Stimulated activated CD4-positive, alpha-beta T cell treated with anti-CD3 and anti-CD28 coated beads, Interleukin-4, amount 100 ng/mL, for 4 hours (primary cell): ENCODE data around the gene USP2.

Experiments used
- DNase-seq, 2 experiments: peaks; one replicate each; pipeline ENCODE4 v3.0.0-alpha.2; 2020

Gene USP2

DNA sequence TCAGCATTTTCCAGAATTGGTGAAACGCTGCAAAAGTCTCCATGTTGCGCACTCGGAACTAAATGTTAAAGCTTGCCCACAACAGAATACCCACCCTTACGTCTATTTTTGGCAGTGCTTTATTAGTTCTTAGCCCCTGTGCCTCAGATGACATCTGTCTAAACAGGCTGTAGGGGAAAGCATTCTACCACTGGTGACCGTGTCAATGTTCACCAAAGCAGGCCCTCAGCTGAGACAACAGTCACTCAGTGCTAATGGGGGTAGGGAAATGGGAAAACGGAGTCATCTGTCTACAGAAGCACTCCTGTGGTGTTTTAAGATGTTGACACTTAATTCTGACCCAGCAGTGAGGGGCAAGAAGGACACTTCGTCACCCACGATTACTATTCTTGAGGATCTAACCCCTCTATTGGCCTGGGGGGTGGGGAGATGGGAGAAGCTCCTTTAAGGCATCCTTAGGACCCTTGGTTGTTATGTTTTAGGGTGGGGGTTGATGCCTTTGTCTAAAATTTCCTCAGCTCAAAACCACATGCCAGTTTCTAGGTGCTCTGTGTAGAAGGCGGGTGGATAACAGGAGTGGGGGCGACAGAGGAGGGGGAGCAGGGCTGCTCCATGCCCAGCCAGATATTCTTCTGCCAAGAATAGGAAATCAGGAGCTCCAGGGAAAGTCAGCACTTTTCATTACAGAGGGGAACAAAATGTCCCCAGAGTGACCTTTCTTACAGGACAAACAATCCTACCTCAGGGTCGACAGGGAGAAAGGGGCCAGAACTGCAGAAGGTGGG is 19.4 kb downstream of the USP2 start:
- DNase-seq: no peak

DNA sequence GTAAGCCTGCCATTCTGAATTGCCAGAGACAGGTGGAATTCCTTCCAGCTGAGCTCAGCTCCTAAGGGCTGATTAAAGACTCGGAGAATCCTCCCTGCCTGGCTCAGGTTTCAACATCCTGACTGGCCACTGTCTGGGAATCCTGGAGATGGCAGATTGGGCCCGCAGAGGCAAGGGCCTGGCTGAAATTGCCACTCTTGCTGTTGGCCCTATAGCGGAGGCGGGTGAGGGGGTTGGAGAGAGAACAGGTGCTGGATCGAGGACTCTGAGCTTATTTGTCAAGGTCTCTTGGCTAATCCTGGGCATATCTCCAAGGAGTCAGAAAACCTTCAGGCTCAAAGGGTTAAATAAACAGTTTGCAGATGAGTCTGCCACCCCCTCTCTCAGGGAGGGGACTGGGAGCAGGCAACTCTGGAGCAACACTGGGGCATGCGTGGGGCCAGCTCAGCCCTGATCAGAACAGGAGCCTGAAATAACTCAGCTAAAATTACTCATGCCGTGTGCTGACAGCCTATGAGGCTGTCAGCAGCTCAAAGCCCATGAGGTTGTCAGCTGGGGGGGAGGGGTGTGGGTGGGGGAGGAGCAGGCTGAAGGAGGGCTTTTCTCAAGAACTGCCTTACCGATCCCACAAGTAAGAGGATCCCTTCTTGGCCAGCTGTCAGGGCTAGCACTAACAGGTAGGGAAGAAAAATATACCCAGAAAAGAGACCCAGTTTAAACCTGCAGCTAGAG is 20.3 kb downstream of the USP2 start:
- peak; percentile 19 to 28 for DNase-seq

DNA sequence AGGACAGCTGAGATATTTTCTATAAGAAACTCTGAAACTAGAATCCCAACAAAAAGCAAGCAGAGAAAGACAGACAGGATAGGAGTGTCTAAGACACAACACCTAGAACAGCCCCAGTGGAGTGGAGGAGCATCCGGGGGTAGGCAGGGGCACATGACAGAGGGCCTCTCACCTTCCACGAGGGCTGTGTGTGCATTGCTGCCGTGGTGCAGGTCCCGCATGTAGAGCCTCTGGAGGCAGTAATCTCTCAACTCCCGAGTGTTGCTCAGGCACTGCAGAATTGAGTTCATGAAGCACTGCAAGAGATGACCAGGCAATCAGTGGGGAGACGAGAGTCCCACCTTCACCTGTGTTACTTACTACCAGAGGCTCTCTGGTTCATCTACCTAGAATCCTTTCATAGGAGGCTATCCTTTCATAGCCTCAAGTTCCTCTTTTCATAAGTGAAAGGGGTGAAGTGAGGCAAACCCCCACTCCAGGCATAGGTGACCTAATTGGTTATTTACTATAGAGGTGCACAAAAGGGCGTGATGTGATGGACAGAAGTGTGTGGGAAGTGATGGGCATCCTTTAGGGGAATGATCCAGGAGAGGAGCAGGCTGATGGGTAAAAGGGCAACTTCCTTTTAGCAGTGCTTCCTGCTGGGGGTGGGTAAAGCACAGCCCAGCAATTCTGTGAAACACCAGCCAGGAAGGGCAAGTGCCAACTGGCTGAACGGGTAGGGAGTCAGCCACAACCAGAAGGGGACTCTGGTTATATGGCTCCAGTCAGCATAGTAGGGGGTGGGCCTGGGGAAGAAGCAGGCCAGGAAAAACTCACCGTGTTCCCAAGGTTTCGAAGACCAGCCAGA is 21.9 kb downstream of the USP2 start:
- DNase-seq: no peak

DNA sequence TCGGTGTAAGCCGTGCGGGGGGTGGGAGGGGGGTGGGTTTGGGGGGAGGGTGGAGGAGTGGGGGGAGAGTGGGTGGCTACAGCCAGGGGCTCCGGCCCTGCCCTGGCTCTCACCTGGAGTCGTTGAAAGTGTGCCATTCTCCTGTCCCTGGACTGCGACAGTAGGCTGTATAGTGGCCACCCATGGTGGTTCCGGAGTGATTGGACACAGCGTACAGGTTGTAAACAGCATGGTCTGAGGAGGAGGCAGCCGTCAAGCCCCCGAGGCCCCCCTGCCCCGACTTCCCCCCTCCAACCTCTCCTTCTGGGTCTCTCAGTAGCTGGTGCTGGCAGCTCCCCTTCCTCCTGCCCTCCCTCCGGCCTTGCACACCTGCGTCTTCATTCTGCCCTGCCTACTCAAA is 24.4 kb downstream of the USP2 start:
- no peak for DNase-seq

DNA sequence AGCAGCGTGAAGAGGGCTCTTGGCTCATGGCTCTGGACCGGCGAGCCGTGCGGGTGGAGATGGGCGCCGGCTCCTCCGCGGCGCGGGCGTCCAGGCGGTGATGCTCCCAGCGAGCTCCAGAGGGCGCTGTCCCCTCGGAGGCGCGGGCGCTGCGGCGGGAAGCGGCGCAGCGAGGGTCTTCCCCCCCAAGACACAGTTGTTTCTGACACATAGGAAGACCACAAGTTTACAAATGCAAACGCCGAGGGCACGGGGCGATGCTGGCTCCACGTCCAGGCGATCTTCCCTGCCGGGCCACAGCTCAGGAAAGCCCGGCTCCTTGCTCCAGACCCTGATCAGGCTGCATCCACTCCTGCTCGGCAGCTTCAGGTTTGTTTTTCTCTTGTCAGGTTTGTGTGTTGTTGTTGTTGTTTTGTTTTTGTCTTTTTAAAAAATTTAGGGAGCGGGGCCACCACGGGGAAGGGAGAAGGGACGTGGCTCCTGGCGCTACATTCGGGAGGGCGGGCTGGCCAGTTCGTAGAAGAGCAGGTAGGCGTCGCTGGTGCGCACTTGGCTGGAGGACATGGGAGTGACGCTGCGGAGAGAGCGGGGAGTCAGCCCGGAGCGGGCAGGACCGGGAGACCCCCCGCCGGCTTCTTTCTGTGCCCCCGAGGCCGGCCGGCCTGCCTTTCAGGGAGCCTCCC is 25.0 kb downstream of the USP2 start:
- peak; percentile 54 to 69 for DNase-seq

DNA sequence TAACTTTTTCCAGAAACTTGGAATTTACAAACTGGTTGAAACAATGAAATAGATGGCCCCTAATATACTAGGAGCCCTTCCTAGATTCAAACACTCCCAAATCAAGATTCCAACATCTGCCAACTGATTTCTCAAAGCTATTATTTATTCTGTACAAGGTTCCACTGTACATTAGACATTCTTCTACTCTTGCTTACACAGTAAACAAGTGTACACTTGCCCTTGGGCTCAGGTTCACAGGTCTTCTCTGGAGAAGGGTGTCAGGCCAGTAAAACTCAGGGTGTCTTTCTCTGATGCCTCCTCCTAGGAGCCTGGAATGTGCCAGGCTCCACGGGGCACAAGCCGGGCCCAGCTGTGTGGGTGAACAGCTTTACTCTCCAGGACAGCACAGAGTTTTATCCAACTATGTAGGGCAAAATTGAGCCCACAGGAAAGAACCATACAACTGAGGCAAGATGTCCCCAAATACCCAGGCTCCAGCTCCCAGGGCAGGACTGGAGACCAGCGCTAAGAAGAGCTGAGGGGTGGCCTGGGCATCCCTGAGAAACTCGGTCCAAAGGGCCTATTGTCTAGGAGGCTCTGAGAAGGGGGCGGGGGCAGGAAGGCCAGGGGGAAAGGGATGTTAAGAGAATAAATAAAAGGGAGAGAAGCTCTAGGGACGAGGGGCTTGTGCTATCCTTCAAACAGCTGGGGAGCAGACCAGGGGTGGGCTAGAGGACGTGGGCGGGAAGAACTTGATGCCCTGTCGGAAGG is 26.2 kb downstream of the USP2 start:
- DNase-seq: no peak

DNA sequence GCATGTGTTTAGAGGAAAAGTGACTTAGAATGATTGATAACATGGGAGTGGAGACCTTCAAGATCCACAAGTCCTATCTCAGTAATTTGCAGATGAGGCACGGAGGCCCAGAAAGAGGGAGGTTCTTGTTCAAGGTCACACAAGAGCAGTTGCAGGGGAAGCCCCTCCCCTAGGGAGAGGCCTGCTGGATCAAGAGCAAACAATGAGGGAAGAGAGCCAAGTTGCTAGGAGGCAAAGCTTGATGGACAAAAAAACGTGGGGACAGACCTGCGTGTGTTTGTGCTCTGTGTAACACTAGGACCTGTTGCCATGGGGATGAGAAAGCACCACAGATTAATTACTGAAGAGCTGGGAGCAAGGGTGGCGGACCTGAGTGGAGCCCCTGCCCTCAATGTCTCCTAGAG is 28.6 kb downstream of the USP2 start:
- no peak for DNase-seq

DNA sequence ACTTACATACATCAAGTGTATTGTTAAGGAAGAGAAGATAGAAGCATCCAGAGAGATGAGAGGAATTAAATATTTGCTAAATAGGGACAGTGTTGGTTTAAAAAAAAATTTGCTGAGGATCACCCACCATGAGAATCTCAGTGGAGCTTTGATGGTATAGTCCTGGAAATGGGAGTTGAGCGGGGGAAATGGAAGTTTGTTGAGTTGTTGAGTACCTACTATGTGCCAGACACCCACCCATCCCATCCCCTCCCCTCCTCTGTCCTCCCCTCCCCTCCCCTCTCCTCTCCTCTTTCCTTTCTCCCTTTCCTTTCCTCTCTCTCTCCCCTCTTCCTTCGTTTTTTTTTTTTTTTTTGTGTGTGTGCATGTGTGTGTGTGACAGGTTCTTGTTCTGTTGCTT is 30.3 kb downstream of the USP2 start:
- no peak for DNase-seq

DNA sequence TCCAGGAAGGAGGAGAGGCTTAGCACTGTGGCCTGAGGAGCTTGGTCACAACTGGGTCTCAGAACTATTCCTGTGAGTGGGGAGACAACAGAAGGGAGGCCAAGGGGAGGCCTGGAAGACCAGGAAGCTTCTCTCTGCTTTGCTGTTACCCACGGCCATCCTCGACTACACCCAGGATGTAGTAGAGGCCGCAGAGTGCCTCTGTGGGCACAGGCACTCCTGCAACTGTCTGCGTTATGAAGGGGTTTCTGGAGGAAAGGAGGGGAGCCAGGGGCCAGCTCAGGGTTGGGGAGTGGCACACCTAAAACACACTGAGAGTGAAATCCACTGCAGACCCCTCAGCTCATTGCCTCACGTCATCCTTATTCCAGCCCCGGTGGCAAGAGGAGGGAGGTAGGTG is 31.2 kb downstream of the USP2 start:
- no peak for DNase-seq

DNA sequence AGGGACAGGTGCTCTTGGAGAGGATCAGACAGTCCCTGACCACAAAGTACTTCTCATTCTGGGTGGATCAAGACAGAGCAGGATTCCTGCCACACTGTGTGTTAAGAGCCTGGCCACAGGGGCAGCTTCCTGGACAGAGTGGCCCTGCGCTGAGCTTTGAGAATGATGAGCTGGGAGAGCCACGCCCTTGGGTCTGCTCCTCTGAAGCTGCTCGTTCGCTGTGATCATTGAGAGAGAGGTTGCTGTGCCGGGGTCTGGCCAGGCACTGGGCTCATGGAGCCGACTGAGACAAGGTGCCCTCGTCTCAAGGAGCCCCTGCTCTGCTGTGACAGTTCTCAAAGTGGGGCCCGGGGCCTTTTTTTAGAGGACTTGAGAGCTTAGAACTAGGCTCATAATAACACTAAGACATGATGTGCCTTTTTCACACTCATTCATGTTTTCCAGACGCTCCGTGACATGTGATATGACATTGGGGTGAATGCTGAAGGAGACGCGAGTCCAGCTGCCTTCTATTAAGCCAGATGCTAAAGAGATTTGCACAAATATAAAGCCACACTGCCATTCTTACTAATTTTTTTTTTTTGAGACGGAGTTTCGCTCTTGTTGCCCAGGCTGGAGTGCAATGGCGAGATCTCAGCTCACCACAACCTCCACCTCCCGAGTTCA is 33.4 kb downstream of the USP2 start:
- no peak for DNase-seq

DNA sequence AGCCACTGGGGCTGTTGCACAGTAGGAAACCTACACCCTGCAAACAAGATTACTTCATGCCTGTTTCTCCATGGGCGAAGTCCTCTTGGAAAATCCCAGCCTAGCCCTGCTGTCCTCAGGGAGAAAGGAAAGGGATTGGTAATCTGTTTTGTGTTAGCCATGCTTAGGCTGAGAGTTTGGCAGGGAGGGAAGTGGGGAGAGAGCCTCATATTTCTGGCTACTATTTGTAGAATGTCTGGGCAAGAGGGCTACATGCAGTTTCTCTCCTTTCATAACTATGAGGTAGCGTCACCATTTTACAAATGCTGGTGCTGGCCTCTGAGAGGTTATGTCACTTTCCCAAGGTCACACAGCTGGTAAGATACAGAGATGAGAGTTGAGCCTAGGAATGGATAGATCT is 34.2 kb downstream of the USP2 start:
- DNase-seq: no peak

DNA sequence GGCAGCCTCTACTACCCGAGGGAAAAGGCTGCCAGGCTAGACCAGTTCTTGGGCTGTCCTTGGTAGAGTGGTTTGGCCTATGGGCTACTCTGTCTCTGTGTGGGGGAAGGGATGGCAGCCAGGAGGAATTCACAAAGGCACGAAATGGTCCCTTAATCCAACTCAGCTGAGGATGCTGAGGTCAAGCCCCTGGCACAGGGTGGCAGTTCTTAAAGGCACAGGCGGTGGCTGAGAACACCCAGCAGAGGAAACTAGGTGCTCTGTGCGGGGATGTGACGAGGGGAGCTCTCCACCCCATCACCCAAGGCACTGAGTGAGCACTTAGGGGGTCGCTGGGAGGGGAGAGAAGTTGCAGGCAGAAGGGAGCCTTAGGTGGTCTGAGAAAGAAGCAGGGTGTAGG is 34.9 kb downstream of the USP2 start, which contains the start of gene MFRP:
Gene MFRP, minus strand, starts transcription at position 101 of the 400 bp plus-strand sequence. CDS start 192 bp downstream, outside the sequence.
- DNase-seq: no peak

DNA sequence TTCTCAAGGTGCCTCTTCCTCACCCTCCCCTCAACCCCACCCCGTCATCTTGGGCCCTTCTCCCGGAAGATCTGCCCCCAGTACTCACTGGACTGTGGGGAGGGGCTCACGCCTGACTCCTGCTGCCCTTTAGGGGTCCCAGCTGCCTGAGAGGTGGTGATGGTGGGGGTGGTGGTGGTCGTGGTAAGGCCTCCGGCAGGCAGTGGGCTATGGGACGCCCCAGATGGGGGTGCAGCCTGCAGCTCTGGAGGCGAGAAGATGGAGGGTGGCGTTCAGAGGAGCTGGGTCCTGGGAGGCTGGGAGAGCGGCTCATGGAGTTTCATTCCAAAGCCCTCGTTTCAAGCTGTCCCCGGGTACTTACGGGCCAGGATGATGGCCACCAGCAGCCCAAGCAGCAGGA is 35.8 kb downstream of the USP2 start:
- DNase-seq: no peak

DNA sequence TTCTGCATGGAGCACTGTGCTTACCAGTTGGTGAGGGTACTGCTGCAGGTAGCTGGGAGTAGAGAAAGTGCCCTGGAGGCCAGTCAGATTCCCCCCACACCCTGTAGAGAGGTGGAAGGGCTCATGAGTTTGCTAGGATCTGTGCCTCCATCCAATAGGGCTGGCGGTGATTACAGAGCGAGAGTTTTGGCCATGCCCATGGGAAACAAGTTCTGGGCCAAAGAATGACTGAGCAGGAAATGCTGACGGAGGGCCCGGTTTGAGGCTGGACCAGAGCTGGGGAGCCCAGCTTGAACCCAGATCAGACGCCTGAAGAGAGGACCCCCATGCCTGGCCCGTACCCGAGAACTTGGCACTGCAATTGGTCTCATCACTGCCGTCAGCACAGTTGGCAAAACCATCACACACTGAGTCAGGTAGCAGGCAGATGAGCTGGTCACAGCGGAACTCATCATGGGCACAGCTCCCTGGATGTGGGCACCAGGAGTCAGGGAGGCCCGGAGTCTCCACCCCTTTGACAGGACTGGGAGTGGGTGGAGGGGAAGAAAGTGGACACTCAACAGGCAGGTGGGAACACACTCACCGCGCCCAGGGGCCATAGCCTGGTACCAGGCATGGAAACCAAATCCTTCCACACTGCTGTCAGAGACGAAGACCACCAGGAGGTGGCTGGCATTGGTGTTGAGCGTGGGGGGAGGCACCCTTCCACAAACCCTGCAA is 37.0 kb downstream of the USP2 start:
- DNase-seq: no peak

DNA sequence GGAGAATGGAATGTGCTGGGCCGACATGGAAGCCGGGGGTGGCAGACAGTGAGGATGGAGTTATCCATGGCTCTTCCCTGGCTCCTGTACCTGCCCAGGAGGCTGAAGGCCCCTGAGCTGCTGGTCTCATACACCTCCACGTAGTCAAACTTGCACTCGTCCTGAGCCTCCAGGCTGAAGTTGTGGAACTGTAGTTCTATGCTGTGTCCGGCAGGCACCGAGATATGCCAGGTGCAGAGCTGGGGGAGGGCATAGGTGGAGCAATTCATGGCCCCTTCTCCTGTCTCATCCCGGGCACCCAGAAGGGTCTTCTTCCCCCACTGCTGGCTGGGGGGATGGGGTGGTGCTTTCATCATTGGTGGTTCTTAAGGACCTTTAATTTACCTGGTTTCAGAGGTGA is 37.8 kb downstream of the USP2 start:
- DNase-seq: no peak

DNA sequence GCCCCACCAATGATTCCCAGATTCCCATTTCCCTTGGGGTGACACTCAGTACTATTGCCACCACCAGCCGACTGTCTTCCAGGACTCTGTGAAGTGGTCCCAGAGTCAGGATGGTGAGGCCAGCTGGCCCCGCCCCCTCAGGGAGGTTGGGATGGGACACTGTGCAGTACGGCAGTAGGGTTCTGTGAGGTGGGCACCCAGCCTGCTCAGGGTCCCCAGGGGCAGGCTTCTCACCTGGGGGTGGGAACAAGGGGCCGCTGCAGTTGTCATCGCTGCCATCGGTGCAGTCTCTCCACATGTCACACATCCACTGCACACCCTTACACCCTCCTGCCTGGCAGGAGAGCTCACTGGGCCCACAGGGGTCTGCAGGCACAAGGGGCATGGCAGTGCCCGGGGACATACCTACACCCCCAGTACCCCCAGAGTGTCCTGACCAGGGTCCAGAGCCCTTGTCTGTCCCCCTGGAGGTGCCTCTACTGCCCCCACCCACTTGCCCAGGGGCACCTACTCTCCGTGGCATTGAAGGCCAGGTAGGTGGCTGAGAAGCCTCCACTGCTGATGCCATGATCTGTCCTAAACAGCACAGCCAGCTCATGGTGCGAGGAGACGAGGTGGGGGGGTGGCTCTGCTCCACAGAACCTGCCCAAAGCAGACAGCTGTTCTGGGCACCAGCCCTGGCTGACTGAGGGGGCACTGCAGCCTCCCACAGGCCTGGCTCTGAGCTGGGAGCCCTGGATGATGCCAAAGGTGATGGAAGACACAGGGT is 38.9 kb downstream of the USP2 start:
- no peak for DNase-seq

DNA sequence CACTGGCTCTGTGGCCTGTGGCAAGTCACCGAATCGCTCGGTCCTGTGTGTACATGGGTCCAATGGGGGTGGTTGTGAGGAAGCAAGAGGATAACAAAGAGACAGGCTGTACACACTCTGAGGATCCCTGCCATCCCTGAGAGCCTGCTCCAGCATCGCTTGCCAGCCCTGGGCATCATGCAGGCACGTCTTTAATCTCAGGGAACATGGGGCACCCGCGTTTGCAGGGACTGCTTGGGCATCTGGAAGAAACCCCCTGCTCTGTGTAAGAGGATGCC is 39.5 kb downstream of the USP2 start:
- no peak for DNase-seq

DNA sequence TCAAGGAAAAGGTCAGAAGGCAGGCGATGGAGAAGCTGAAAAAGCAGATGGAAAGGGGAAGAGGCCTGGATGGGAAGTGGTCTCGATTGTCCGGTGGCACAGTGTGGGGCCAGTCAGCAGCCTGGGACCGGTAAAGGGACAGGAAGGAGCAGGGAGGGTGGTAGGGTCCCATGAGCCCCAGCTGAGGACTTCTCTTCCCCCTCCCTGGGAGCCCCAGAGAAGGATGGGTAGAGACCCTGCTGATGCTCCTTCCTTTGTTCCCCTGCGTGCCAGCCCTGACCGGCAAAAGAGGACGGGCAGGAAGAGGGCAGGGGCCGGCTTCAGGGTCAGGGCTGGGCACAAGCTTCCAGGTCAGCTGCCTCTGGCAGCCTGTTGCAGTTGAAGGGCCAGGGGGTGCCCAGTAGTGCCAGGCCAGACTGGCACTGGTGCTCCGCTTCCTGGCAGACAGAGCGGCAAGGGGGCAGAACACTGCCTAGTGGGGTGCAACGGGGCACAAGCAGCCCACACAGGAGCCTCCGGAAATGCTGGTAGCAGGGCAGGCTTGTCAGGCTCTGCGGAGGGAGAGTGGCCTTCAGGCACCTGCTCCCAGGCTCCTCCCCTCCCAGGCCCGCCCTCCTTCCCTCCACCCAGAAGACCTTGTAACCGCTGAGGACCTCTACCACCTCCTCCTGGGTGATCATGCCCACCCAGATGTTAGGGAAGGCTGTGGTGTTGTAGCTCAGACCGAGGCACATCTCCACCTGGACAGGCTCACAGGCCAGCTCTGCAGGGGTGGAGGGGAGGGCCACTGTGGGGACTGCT is 40.1 kb downstream of the USP2 start:
- no peak for DNase-seq
